ENCODE results near the gene CGRRF1. TPM values are rescaled to one million over a fixed set of nuclear protein-coding genes. Genes with fewer than 3 reads are reported as not detected.

CGRRF1 gene
- total and polyA plus RNA-seq, 2 of the 13 experiments (the other 11 are each of a cell fraction or from before 2014, with no cell fraction given), result 16.8 to 18.2 TPM

DNA sequence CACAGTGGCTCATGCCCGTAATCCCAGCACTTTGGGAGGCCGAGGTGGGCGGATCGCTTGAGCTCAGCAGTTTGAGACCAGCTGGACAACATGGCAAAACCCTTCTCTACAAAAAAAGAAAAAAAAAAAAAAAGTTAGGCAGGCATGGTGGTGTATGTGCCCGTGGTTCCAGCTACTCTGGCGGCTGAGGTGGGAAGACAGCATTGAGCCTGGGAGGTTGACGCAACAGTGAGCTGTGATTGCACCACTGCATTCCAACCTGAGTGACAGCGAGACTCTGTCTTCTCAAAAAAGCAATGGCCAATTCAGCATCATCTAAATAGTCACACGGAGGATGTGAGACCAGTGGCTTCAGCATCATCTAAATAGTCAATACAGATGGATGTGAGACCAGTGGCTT lies 46.8 kb downstream of the CGRRF1 start (continued):
- TF ChIP-seq NFIC (IDR thresholded peaks at IDR 0.05; ENCODE audit: low read length) (no peak), KLF12 (CRISPR knock-in tag; IDR thresholded peaks at IDR 0.05; ENCODE audit: borderline replicate concordance) (no peak), AGO1 (IDR thresholded peaks at IDR 0.05; ENCODE audit: low read depth, low read length, poor library complexity, severe bottlenecking) (no peak), ZBTB1 (CRISPR knock-in tag; IDR thresholded peaks at IDR 0.05; ENCODE audit: borderline replicate concordance) (no peak), GFI1 (CRISPR knock-in tag; IDR thresholded peaks at IDR 0.05; ENCODE audit: borderline replicate concordance) (no peak), ZXDC (CRISPR knock-in tag; IDR thresholded peaks at IDR 0.05) (no peak), ZNF564 (CRISPR knock-in tag; IDR thresholded peaks at IDR 0.05) (no peak), SMYD3 (CRISPR knock-in tag; IDR thresholded peaks at IDR 0.05) (no peak), CREB1 (IDR thresholded peaks at IDR 0.05) (no peak), CREB1 (CRISPR knock-in tag; IDR thresholded peaks at IDR 0.05) (no peak), ZNF224 (CRISPR knock-in tag; IDR thresholded peaks at IDR 0.05) (no peak)
- TF ChIP-seq, protein P1, sequence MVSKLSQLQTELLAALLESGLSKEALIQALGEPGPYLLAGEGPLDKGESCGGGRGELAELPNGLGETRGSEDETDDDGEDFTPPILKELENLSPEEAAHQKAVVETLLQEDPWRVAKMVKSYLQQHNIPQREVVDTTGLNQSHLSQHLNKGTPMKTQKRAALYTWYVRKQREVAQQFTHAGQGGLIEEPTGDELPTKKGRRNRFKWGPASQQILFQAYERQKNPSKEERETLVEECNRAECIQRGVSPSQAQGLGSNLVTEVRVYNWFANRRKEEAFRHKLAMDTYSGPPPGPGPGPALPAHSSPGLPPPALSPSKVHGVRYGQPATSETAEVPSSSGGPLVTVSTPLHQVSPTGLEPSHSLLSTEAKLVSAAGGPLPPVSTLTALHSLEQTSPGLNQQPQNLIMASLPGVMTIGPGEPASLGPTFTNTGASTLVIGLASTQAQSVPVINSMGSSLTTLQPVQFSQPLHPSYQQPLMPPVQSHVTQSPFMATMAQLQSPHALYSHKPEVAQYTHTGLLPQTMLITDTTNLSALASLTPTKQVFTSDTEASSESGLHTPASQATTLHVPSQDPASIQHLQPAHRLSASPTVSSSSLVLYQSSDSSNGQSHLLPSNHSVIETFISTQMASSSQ (IDR thresholded peaks at IDR 0.05; ENCODE audit: low read depth), result no peak
- TF ChIP-seq, protein P1 (CRISPR knock-in tag; IDR thresholded peaks at IDR 0.05; ENCODE audit: borderline replicate concordance), result 0 out of 2 replicates have a peak, but pooled peaks have one; percentile 44
- TF ChIP-seq, protein P2, sequence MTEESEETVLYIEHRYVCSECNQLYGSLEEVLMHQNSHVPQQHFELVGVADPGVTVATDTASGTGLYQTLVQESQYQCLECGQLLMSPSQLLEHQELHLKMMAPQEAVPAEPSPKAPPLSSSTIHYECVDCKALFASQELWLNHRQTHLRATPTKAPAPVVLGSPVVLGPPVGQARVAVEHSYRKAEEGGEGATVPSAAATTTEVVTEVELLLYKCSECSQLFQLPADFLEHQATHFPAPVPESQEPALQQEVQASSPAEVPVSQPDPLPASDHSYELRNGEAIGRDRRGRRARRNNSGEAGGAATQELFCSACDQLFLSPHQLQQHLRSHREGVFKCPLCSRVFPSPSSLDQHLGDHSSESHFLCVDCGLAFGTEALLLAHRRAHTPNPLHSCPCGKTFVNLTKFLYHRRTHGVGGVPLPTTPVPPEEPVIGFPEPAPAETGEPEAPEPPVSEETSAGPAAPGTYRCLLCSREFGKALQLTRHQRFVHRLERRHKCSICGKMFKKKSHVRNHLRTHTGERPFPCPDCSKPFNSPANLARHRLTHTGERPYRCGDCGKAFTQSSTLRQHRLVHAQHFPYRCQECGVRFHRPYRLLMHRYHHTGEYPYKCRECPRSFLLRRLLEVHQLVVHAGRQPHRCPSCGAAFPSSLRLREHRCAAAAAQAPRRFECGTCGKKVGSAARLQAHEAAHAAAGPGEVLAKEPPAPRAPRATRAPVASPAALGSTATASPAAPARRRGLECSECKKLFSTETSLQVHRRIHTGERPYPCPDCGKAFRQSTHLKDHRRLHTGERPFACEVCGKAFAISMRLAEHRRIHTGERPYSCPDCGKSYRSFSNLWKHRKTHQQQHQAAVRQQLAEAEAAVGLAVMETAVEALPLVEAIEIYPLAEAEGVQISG (CRISPR knock-in tag; IDR thresholded peaks at IDR 0.05), result peak; percentile 50
- TF ChIP-seq, protein P3, sequence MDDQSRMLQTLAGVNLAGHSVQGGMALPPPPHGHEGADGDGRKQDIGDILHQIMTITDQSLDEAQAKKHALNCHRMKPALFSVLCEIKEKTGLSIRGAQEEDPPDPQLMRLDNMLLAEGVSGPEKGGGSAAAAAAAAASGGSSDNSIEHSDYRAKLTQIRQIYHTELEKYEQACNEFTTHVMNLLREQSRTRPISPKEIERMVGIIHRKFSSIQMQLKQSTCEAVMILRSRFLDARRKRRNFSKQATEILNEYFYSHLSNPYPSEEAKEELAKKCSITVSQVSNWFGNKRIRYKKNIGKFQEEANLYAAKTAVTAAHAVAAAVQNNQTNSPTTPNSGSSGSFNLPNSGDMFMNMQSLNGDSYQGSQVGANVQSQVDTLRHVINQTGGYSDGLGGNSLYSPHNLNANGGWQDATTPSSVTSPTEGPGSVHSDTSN (CRISPR knock-in tag; IDR thresholded peaks at IDR 0.05; ENCODE audit: borderline replicate concordance), result no peak

Measured in HepG2 (cell line).